HG02870 (cell line): ENCODE data around the gene PPP1R13B.

Source experiments
- ATAC-seq: cut with Tn5 transposase; IDR thresholded peaks from one replicate; pipeline ENCODE4 v1.9.1; 2021; ENCODE audit warnings: mild to moderate bottlenecking, moderate library complexity; ENCODE audit not compliant: unreplicated experiment

Gene PPP1R13B

GRCh38 chr14:103688906-103689902, 158.2 kb downstream of the PPP1R13B start:
- ATAC-seq = peak; percentile 46

DNA sequence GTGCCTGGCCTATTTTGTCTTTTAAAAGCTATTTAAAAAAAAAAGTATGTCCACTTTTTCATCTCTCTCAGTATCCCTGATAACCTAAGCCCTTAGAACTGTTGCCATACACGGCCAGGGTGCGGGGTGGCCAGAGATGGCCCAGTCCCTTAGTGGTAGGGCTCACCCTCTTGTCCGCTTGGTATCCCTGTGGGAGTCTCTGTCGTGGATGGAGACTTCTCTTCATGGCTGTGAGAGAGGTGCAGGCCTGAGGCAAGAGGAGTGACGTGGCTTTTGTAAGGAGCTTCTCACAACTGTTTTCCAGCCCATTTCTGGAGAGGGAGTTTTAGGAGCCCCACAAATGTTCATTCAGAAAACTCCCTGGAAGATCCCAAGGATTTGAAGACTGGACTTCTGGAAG, 158.9 kb downstream of the PPP1R13B start:
- no peak for ATAC-seq

DNA sequence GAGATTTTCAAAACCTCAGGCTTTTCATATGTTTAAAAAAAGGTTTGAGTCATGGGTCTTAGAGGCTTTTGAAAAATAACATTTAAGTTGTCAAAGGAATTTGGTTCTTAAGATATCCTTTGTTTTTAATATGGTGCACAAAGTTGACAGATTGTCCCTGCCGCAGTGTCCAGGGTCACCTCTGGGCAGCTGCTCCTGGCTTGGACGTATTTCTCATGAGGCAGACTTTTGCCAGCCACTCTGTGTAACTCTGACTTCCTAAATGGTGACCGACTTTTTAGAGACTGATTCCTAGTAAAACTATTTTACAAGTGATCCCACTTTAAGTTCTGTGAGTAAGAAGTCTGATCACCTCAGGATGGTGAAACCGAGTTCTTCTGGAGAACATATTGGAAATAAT, 159.7 kb downstream of the PPP1R13B start:
- ATAC-seq = no peak

- ATAC-seq = no peak
These were observed 160.4 kb downstream of the PPP1R13B start for GRCh38 chr14:103686831-103687485.

DNA sequence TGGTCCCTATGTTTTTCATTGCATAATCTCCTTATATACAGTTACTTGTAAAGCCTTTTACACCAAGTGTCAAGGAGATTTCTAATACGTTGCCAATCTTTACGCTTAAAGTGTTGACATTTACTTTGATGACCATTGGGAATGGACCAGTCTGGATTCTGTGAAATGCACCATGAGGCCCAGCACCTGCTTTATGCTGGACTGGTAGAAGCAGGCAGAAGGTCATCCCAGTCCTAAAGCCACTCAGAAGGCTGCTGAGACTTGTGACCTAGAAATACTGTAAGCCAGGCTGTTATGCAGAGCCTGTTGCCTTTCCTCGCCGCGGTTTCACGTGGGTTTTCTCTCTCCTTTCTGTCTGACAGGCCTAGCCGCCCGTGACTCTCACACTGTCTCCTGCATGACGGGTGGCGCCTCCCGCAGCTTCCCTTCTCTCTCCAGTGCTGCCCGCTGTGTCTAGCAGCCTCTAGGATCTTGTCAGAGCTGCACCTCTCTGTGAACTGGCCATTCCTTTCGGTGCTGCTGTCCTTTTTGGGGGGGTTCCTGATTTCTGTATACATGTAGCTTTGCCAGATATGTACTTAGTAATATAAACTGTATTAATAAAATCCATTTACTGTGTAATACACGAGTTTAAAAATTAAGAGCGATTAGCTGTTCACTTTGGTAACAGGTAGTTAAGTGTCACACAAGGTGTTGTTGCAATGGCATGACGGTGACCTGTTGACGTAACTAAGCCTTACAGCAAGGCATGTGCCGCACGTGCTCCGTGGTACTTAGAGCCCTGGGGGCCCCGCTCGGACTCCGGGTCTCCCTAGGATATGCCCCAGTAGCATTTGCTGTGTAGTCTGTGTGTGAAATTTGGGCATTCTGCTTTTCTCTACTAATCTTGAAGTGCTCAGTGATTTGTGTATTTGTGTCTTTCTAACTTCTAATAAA, 161.8 kb downstream of the PPP1R13B start:
- ATAC-seq = no peak

- no peak for ATAC-seq
These were observed 162.5 kb downstream of the PPP1R13B start for GRCh38 chr14:103684871-103685270.

- ATAC-seq = no peak
These were observed 162.9 kb downstream of the PPP1R13B start for GRCh38 chr14:103684471-103684870.
